H1 (cell line): ENCODE results near the gene ZBTB42. TPM values are rescaled to one million over a fixed set of nuclear protein-coding genes. Genes with fewer than 3 reads are reported as not detected.

Experiments
- CTCF ChIA-PET: fragments of 300-600 bp; sonication (Branson Sonifier 250); formaldehyde crosslinking; loops from one replicate; lab custom pipeline; 2021; ENCODE audit not compliant: partially characterized antibody; lab: Charles Lee
- POLR2A ChIA-PET: fragments of 300-600 bp; sonication (Branson Sonifier 250); formaldehyde crosslinking; loops from one replicate; lab custom pipeline; 2021; ENCODE audit warnings: inconsistent platforms; ENCODE audit not compliant: partially characterized antibody; lab: Charles Lee
- DNase-seq, 2 experiments: peaks; one replicate each; pipeline versions ENCODE4 v3.0.0 to v3.0.0-alpha.2; 2010 to 2022; ENCODE audit warnings: low spot score in 2 of 2, low read depth in 1 of 2, mixed read lengths in 1 of 2
- FAIRE-seq: peaks from 2 replicates; lab custom pipeline; 2011; peaks lifted over from hg19 to GRCh38; lab: Jason Lieb, UNC
- H2AFZ ChIP-seq: 2 replicates; pipeline ENCODE4 v1.8.1; 2012; ENCODE audit warnings: low read length, inconsistent platforms
- H2AK5ac ChIP-seq: 2 replicates; pipeline ENCODE4 v1.6.1; 2013; ENCODE audit warnings: low read depth, low read length
- H2BK120ac ChIP-seq: replicated peaks from 2 replicates; pipeline ENCODE3; 2013; ENCODE audit warnings: low read depth, low read length, inconsistent platforms
- H2BK12ac ChIP-seq: 2 replicates; pipeline ENCODE4 v1.6.1; 2013; ENCODE audit warnings: low read depth, low read length
- H2BK15ac ChIP-seq: 2 replicates; pipeline ENCODE4 v1.6.1; 2013; ENCODE audit warnings: low read length
- H2BK20ac ChIP-seq: 2 replicates; pipeline ENCODE4 v1.6.1; 2013; ENCODE audit warnings: low read length
- H2BK5ac ChIP-seq: 2 replicates; pipeline ENCODE4 v1.6.1; 2013; ENCODE audit warnings: low read depth, low read length
- H3K14ac ChIP-seq: 2 replicates; pipeline ENCODE4 v1.6.1; 2013; ENCODE audit warnings: inconsistent platforms; ENCODE audit not compliant: insufficient read length
- H3K18ac ChIP-seq: 2 replicates; pipeline ENCODE4 v1.6.1; 2013; ENCODE audit warnings: low read length; ENCODE audit errors: extremely low read depth
- H3K23ac ChIP-seq: 2 replicates; pipeline ENCODE4 v1.6.1; 2013; ENCODE audit warnings: inconsistent platforms; ENCODE audit not compliant: insufficient read length
- H3K23me2 ChIP-seq: 2 replicates; pipeline ENCODE4 v1.6.1; 2013; ENCODE audit warnings: low read depth, low read length
- H3K27ac ChIP-seq: 2 replicates; pipeline ENCODE4 v1.6.1; 2011; ENCODE audit warnings: low read depth, low read length, inconsistent platforms
- H3K27me3 ChIP-seq, 4 experiments: replicated peaks in 1 of 4; 1 replicate in 1 of 4; 2 replicates in 3 of 4; pipeline versions ENCODE4 v1.6.1 to v1.8.1; 2011 to 2013; ENCODE audit warnings: low read length in 3 of 4, mild to moderate bottlenecking in 3 of 4, inconsistent platforms in 2 of 4, mixed read lengths in 2 of 4, moderate library complexity in 1 of 4; ENCODE audit not compliant: control insufficient read depth in 3 of 4, insufficient read depth in 3 of 4; ENCODE audit errors: extremely low read depth in 1 of 4
- H3K36me3 ChIP-seq, 4 experiments: 2 replicates each; pipeline versions ENCODE4 v1.6.1 to v1.8.1; 2011 to 2013; ENCODE audit warnings: mild to moderate bottlenecking in 4 of 4, low read length in 3 of 4, moderate library complexity in 2 of 4, control low read depth in 1 of 4, inconsistent platforms in 1 of 4; ENCODE audit not compliant: insufficient read depth in 4 of 4, control insufficient read depth in 2 of 4
- H3K4ac ChIP-seq: replicated peaks from 2 replicates; pipeline ENCODE3; 2013; ENCODE audit warnings: low read length, low read depth, mixed read lengths, inconsistent platforms; ENCODE audit not compliant: insufficient read length
- H3K4me1 ChIP-seq, 4 experiments: replicated peaks in 1 of 4; 1 replicate in 1 of 4; 2 replicates in 3 of 4; pipeline versions ENCODE4 v1.6.1 to v1.8.1; 2011 to 2013; ENCODE audit warnings: low read length in 3 of 4, inconsistent platforms in 2 of 4, mixed read lengths in 1 of 4; ENCODE audit not compliant: insufficient read depth in 4 of 4, control insufficient read depth in 3 of 4
- H3K4me2 ChIP-seq, 2 experiments: 2 replicates each; pipeline versions ENCODE4 v1.6.1 to v1.8.1; 2011 to 2013; ENCODE audit warnings: low read depth in 2 of 2, low read length in 2 of 2, control low read depth in 1 of 2, inconsistent platforms in 1 of 2, mild to moderate bottlenecking in 1 of 2; ENCODE audit not compliant: insufficient read depth in 1 of 2
- H3K4me3 ChIP-seq, 4 experiments: fragments of 200-600, 300-600 bp in 1 of 4; sonication (generic), shearing (Covaris generic), sonication (Bioruptor Twin) in 1 of 4; 2 replicates each; pipeline versions ENCODE4 v1.5.1 to v1.8.1; 2011 to 2016; ENCODE audit warnings: low read length in 4 of 4, low read depth in 3 of 4, control low read depth in 2 of 4, inconsistent platforms in 2 of 4, mild to moderate bottlenecking in 2 of 4, mixed read lengths in 1 of 4, moderate library complexity in 1 of 4; ENCODE audit not compliant: insufficient read depth in 2 of 4; ENCODE audit errors: extremely low read depth in 1 of 4
- H3K56ac ChIP-seq: replicated peaks from 2 replicates; pipeline ENCODE3; 2013; ENCODE audit warnings: low read depth, mild to moderate bottlenecking, mixed read lengths, low read length, inconsistent platforms; ENCODE audit not compliant: insufficient read length
- H3K79me1 ChIP-seq: 2 replicates; pipeline ENCODE4 v1.6.1; 2013; ENCODE audit warnings: low read depth, low read length, control low read depth
- H3K79me2 ChIP-seq, 2 experiments: 2 replicates each; pipeline versions ENCODE4 v1.6.1 to v1.8.1; 2012 to 2013; ENCODE audit warnings: low read length in 2 of 2, mild to moderate bottlenecking in 2 of 2, inconsistent platforms in 1 of 2; ENCODE audit not compliant: insufficient read depth in 2 of 2, control insufficient read depth in 1 of 2
- H3K9ac ChIP-seq, 4 experiments: replicated peaks in 1 of 4; 1 replicate in 1 of 4; 2 replicates in 3 of 4; pipeline versions ENCODE4 v1.6.1 to v1.8.1; 2011 to 2013; ENCODE audit warnings: low read depth in 3 of 4, low read length in 3 of 4, control low read depth in 2 of 4, mild to moderate bottlenecking in 2 of 4, moderate library complexity in 2 of 4, inconsistent platforms in 1 of 4; ENCODE audit errors: extremely low read depth in 1 of 4
- H3K9me3 ChIP-seq, 2 experiments: 2 replicates each; pipeline versions ENCODE4 v1.6.1 to v1.8.1; 2012 to 2013; ENCODE audit warnings: mild to moderate bottlenecking in 2 of 2, moderate library complexity in 2 of 2, control low read depth in 1 of 2, inconsistent platforms in 1 of 2, low read depth in 1 of 2, low read length in 1 of 2, mixed read lengths in 1 of 2; ENCODE audit not compliant: insufficient read depth in 2 of 2
- H4K20me1 ChIP-seq, 2 experiments: replicated peaks in 1 of 2; 2 replicates each; pipeline versions ENCODE3 to v1.8.1; 2011 to 2013; ENCODE audit warnings: inconsistent platforms in 2 of 2, low read length in 2 of 2, mild to moderate bottlenecking in 1 of 2; ENCODE audit not compliant: insufficient read depth in 2 of 2, control insufficient read depth in 1 of 2
- H4K5ac ChIP-seq: 2 replicates; pipeline ENCODE4 v1.6.1; 2013; ENCODE audit warnings: low read length, low read depth, mixed read lengths, inconsistent platforms; ENCODE audit not compliant: insufficient read length
- H4K8ac ChIP-seq: 2 replicates; pipeline ENCODE4 v1.8.0; 2013; ENCODE audit warnings: mild to moderate bottlenecking, moderate library complexity, low read length, inconsistent platforms; ENCODE audit not compliant: insufficient read depth; ENCODE audit errors: extremely low read depth
- H4K91ac ChIP-seq: replicated peaks from 2 replicates; pipeline ENCODE3; 2013; ENCODE audit warnings: low read length, mixed read lengths, inconsistent platforms; ENCODE audit not compliant: insufficient read length
- BACH1 ChIP-seq: IDR thresholded peaks from 2 replicates; pipeline ENCODE4 v1.6.1; 2012; ENCODE audit warnings: low read length, improper control_type of control experiment
- CBX8 ChIP-seq: fragments of 300-800, 300-1000 bp; sonication (generic); IDR thresholded peaks from 2 replicates; pipeline ENCODE4 v1.7.1; 2016; ENCODE audit warnings: low read depth, low read length, borderline replicate concordance
- SP2 ChIP-seq: IDR thresholded peaks from 2 replicates; pipeline ENCODE4 v1.6.1; 2012; ENCODE audit warnings: mild to moderate bottlenecking, low read length, inconsistent platforms
- WGBS, 2 experiments: shearing (Covaris generic) in 1 of 2; methylation state at CpG; one replicate each; pipeline versions ENCODE4 v1.1.6 to v1.1.7; 2013 to 2015; ENCODE audit warnings: low lambda C conversion rate in 2 of 2, mixed read lengths in 2 of 2, inconsistent platforms in 1 of 2, low coverage in 1 of 2, missing lambda C conversion rate in 1 of 2; ENCODE audit not compliant: insufficient replicate concordance in 2 of 2, insufficient coverage in 1 of 2, insufficient read length in 1 of 2; ENCODE audit errors: extremely low coverage in 1 of 2, missing lambda C conversion rate in 1 of 2; 5-methylcytosine and 5-hydroxymethylcytosine counted together
- polyA plus RNA-seq, 7 experiments: library from polyadenylated mRNA; depleted of rRNA in 3 of 7; stranded (reverse) in 5 of 7; unstranded in 2 of 7; fragments of >200 nt in 5 of 7; fragments of 200-250 nt in 2 of 7; gene quantifications; 1 replicate in 5 of 7; 2 replicates in 1 of 7; 4 replicates in 1 of 7; pipeline versions ENCODE4 v1.2.1 to v1.2.3, GENCODE V29; 2011 to 2013; ENCODE audit warnings: missing spikeins in 2 of 7, mixed read lengths in 2 of 7
- total RNA-seq: library from RNA; stranded (reverse); fragmentation: NEBNext Ultra II Directional; extraction: Animal tissue kit (Norgen Biotek cat#: 25700); gene quantifications from 2 replicates; pipeline ENCODE4 v1.2.1, GENCODE V29; 2021

The ZBTB42 gene
- total and polyA plus RNA-seq, 2 of the 8 experiments (the other 6 are each of a cell fraction or from before 2014, with no cell fraction given), result 2.8 to 3.1 TPM

DNA sequence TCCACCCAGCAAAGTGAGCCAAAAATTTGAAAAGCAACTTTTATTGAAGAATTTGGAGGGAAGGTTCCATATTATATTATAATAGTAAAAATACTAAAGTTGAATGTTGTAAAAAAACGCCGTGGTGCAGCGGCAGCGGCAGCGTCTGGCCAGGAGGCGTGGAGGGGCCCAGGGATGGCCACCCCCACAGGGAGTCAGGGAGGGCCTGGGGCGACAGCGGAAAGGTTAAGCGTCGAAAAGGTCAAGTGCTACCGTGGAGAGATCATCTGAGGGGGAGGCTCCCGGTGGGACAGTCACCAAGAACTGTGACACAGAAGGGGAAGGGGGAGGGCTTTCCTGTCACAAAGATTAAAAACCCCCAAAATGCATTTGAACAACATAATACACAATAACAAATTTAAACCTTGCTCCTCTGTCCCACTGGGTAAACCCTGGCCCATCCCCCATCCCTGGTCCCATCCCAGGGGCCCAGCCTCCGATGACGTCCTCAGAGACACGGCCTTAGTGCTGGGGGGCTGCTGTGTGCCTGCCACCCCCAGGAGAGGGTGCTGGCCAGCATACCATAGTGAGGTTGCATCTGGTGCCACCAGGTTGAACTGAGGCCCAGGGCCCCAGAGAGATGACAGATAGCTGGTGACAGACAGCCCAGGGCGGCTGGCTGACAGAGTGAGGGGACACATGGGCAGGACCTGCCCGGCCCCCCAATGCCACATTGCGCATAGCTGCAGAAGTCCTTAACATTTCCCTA, 31.4 kb upstream of the ZBTB42 start:
- no peak overlapping the region for H2BK15ac ChIP-seq
- no peak overlapping the region for H2AK5ac ChIP-seq
- H3K9me3 ChIP-seq, result peaks cover 11 to 17% of the 10 kb centered on the region in 2 experiments; a peak in 2 of 4 replicates
- H3K4me1 ChIP-seq, result peaks cover 0 to 11% (median 8%) of the 10 kb centered on the region in 4 experiments; a peak in 6 of 7 replicates
- no peak overlapping the region for H3K56ac ChIP-seq
- peaks cover 0 to 24% (median 12%) of the 10 kb centered on the region in 4 experiments; a peak in 7 of 8 replicates for H3K36me3 ChIP-seq
- FAIRE-seq, result no peak
- H3K23me2 ChIP-seq, result no peaks in the 10 kb centered on the region
- peaks cover 7 to 18% of the 10 kb centered on the region in 2 experiments for H4K20me1 ChIP-seq
- no peaks in the 10 kb centered on the region for H3K79me2 ChIP-seq
- H3K14ac ChIP-seq, result no peak overlapping the region
- no peak overlapping the region for H3K18ac ChIP-seq
- H2BK12ac ChIP-seq, result no peak overlapping the region
- H3K4me2 ChIP-seq, result peak overlapping the region in 1 of 2 experiments; percentile 3; a peak in 2 of 4 replicates
- H2BK5ac ChIP-seq, result no peak overlapping the region
- DNase-seq, result no peak
- H3K23ac ChIP-seq, result no peak overlapping the region
- H3K9ac ChIP-seq, result no peak overlapping the region
- H4K5ac ChIP-seq, result no peak overlapping the region
- no peak overlapping the region for H3K4ac ChIP-seq
- ChIA-PET POLR2A (interaction anchor here (0.8 to 2.7 kb wide), 9 partner anchors 10 to 94 kb away, joined by 3 to 9 read pairs (median 4); partner anchors contain the start of gene SIVA1), CTCF (interaction anchor here (0.7 to 7.8 kb wide), 41 partner anchors 9 to 275 kb away, joined by 3 to 110 read pairs (median 6); partner anchors contain the start of genes AKT1 and SIVA1)
- no peak overlapping the region for H2BK120ac ChIP-seq
- no peak overlapping the region for H3K4me3 ChIP-seq
- H3K27ac ChIP-seq, result no peak overlapping the region
- no peaks in the 10 kb centered on the region for H3K79me1 ChIP-seq
- no peak overlapping the region for H2BK20ac ChIP-seq
- WGBS, 2 experiments, result 86% methylated on average over 17 of the region's 18 CpGs; no CpG with 5 or more reads in 1 of the 2 experiments
- no peaks in the 10 kb centered on the region for H3K27me3 ChIP-seq
- no peak overlapping the region for H4K91ac ChIP-seq
- H2AFZ ChIP-seq, result no peak overlapping the region
- no peak overlapping the region for H4K8ac ChIP-seq
- no peak for TF ChIP-seq BACH1
- no peak for TF ChIP-seq SP2
- no peak for TF ChIP-seq CBX8
